ENCODE results near the gene KIF26B. TPM values are rescaled to one million over a fixed set of nuclear protein-coding genes. Genes with fewer than 3 reads are reported as not detected.

Gene KIF26B
- total RNA-seq, 2 experiments from 2014 or later: not detected

DNA sequence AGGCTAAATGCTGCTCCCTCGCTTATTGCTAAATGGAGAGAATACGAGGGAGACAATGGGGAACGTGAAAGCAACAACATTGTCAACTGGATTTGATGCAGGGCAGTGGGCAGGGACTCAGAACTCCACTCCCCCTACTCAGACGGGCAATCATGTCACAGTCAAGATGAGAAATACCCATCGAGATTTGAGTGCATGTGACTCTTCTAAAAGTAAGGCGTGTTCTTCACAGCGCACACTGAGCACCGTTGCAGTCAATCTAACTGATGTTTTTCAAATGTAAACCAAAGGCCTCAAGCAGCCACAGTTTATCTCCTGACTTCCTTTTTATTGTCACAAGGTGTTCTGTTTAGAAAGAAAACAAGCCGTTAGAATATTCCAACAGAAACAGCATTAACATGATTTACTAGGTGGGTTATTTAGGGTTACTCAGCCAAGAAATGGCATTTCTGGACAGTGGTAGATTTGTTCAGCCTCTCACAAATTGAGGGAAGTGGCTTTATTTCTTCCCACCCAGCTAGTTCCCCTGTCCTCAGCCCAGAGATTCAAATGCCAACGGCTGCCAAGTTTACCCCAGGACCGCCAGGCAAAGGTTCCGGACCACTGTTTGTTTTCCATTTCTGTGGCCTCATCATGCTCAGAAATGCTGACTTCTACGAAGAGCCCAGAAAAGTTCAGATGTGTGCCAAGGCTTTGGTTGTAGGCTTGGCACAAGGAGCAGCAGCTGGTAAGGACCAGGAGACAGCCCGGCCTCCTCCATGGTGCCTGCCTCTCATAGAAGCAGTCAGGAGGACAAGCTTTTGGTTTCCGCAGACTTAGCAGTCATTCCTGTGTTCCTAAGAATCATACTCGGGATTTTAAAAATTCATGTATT is 171.4 kb downstream of the KIF26B start:
- POLR2A ChIA-PET: no interaction called here
- Histone ChIP-seq H3K79me2 (ENCODE audit: insufficient read depth, low read depth, low read length) (no peaks in the 10 kb centered on the region), H3K9me3 (ENCODE audit: low read length) (no peaks in the 10 kb centered on the region), H3K4me2 (ENCODE audit: low read length) (no peak overlapping the region), H3K4me3 (ENCODE audit: low read depth, low read length, poor library complexity, severe bottlenecking) (no peak overlapping the region), H3K36me3 (ENCODE audit: insufficient read depth, low read length) (no peaks in the 10 kb centered on the region), H4K20me1 (ENCODE audit: insufficient read depth, low read length) (no peaks in the 10 kb centered on the region), H2AFZ (ENCODE audit: low read length) (no peak overlapping the region), H3K9me2 (ENCODE audit: insufficient read depth, low read length) (no peaks in the 10 kb centered on the region), H3K4me1 (ENCODE audit: insufficient read depth, low read length, poor library complexity, severe bottlenecking) (no peaks in the 10 kb centered on the region), H3K27ac (ENCODE audit: low read depth, low read length, poor library complexity, severe bottlenecking) (no peak overlapping the region)
- TF ChIP-seq EZH2phosphoT487 (IDR thresholded peaks at IDR 0.05; ENCODE audit: borderline replicate concordance, low read depth, low read length): no peak
- TF ChIP-seq, protein P1, sequence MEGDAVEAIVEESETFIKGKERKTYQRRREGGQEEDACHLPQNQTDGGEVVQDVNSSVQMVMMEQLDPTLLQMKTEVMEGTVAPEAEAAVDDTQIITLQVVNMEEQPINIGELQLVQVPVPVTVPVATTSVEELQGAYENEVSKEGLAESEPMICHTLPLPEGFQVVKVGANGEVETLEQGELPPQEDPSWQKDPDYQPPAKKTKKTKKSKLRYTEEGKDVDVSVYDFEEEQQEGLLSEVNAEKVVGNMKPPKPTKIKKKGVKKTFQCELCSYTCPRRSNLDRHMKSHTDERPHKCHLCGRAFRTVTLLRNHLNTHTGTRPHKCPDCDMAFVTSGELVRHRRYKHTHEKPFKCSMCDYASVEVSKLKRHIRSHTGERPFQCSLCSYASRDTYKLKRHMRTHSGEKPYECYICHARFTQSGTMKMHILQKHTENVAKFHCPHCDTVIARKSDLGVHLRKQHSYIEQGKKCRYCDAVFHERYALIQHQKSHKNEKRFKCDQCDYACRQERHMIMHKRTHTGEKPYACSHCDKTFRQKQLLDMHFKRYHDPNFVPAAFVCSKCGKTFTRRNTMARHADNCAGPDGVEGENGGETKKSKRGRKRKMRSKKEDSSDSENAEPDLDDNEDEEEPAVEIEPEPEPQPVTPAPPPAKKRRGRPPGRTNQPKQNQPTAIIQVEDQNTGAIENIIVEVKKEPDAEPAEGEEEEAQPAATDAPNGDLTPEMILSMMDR (conservative IDR thresholded peaks at IDR 0.05; ENCODE audit: low read length): no peak
- CTCF ChIA-PET (ENCODE audit: unreplicated experiment): no interaction called here
- no peak for DNase-seq (ENCODE audit: low spot score)
- intact Hi-C loops (cut with micrococcal nuclease; ENCODE audit: unreplicated experiment): no loop called here
- BruUV-seq (replicated peaks): no TSS peak

DNA sequence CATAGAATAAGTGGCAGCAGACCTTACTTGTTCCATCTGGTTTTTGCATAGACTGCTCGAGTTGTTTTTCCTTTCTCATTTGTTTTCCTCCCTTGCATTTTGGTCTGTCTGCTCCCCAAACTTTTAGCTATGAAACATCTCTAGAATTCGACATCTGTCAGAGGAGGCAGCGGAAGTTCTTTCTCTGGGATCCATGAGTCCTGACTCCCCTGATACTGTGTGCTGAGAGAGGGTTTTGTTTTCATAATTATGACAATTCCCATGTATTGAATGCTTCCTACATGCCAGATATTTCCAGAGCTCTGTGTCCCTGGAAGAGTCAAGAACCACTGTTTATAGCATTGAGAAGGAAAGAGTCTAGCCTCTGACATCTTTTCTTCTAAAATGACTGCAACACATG is 172.6 kb downstream of the KIF26B start:
- POLR2A ChIA-PET: interaction anchor here (0.6 kb wide), 1 partner anchor 650 kb away, joined by 4 read pairs; no protein-coding TSS in a partner anchor
- CTCF ChIA-PET (ENCODE audit: unreplicated experiment): interaction anchor here (0.6 kb wide), 1 partner anchor 99 kb away, joined by 3 read pairs; no protein-coding TSS in a partner anchor
- H3K36me3 ChIP-seq (ENCODE audit: insufficient read depth, low read length): no peaks in the 10 kb centered on the region
- no TSS peak for BruUV-seq (replicated peaks)
- H3K9me2 ChIP-seq (ENCODE audit: insufficient read depth, low read length): no peaks in the 10 kb centered on the region
- H3K4me2 ChIP-seq (ENCODE audit: low read length): no peak overlapping the region
- TF ChIP-seq, protein P1 (conservative IDR thresholded peaks at IDR 0.05; ENCODE audit: low read length): no peak
- TF ChIP-seq EZH2phosphoT487 (IDR thresholded peaks at IDR 0.05; ENCODE audit: borderline replicate concordance, low read depth, low read length): no peak
- H4K20me1 ChIP-seq (ENCODE audit: insufficient read depth, low read length): no peaks in the 10 kb centered on the region
- H2AFZ ChIP-seq (ENCODE audit: low read length): no peak overlapping the region
- H3K27ac ChIP-seq (ENCODE audit: low read depth, low read length, poor library complexity, severe bottlenecking): no peak overlapping the region
- intact Hi-C loops (cut with micrococcal nuclease; ENCODE audit: unreplicated experiment): no loop called here
- no peaks in the 10 kb centered on the region for H3K4me1 ChIP-seq (ENCODE audit: insufficient read depth, low read length, poor library complexity, severe bottlenecking)
- no peaks in the 10 kb centered on the region for H3K9me3 ChIP-seq (ENCODE audit: low read length)
- no peak for DNase-seq (ENCODE audit: low spot score)
- H3K79me2 ChIP-seq (ENCODE audit: insufficient read depth, low read depth, low read length): no peaks in the 10 kb centered on the region
- no peak overlapping the region for H3K4me3 ChIP-seq (ENCODE audit: low read depth, low read length, poor library complexity, severe bottlenecking)

DNA sequence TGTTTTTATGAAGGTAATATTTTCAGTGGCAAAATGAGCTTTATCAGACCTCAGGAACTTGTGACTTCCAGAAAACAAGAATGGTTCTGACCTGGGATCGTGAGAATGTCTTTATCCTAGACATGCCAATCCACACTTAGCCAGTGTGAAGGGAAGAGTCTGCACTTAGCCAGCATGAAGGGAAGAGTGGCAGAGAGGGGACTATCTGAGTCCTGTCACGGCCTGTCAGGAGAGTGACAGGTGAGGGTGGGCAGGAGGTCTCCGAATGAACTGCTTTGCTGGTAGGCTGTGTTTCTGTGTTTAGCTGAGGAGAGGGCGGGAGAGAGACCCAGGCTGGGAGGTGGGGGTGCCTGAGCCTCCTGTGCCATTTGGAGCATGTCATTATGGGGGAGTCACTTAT is 173.1 kb downstream of the KIF26B start:
- ChIA-PET CTCF (ENCODE audit: unreplicated experiment) (no interaction called here), POLR2A (interaction anchor here (0.6 to 0.8 kb wide), 2 partner anchors 218 to 651 kb away, joined by 4 to 5 read pairs; no protein-coding TSS in a partner anchor)
- intact Hi-C loops (cut with micrococcal nuclease; ENCODE audit: unreplicated experiment): no loop called here
- DNase-seq (ENCODE audit: low spot score): no peak
- H3K4me1 ChIP-seq (ENCODE audit: insufficient read depth, low read length, poor library complexity, severe bottlenecking): no peaks in the 10 kb centered on the region
- H2AFZ ChIP-seq (ENCODE audit: low read length): no peak overlapping the region
- no peaks in the 10 kb centered on the region for H3K36me3 ChIP-seq (ENCODE audit: insufficient read depth, low read length)
- H3K27ac ChIP-seq (ENCODE audit: low read depth, low read length, poor library complexity, severe bottlenecking): no peak overlapping the region
- H3K4me3 ChIP-seq (ENCODE audit: low read depth, low read length, poor library complexity, severe bottlenecking): no peak overlapping the region
- H4K20me1 ChIP-seq (ENCODE audit: insufficient read depth, low read length): no peaks in the 10 kb centered on the region
- no peak overlapping the region for H3K4me2 ChIP-seq (ENCODE audit: low read length)
- no peaks in the 10 kb centered on the region for H3K79me2 ChIP-seq (ENCODE audit: insufficient read depth, low read depth, low read length)
- no TSS peak for BruUV-seq (replicated peaks)
- no peaks in the 10 kb centered on the region for H3K9me2 ChIP-seq (ENCODE audit: insufficient read depth, low read length)
- no peaks in the 10 kb centered on the region for H3K9me3 ChIP-seq (ENCODE audit: low read length)
- TF ChIP-seq EZH2phosphoT487 (IDR thresholded peaks at IDR 0.05; ENCODE audit: borderline replicate concordance, low read depth, low read length): no peak
- TF ChIP-seq, protein P1 (conservative IDR thresholded peaks at IDR 0.05; ENCODE audit: low read length): no peak

All from OCI-LY7 (cell line).